Body of pancreas (tissue), 4 donors: ENCODE measurements around the gene FOXP1. TPM values are rescaled to one million over a fixed set of nuclear protein-coding genes. Genes with fewer than 3 reads are reported as not detected.

Source experiments
- ATAC-seq: fragments of 150-250 bp; one replicate; pipeline ENCODE4 v1.9.1; 2016
- DNase-seq, 4 donors: peaks; one replicate each; pipeline ENCODE4 v3.0.0-alpha.2; 2019
- H3K27ac ChIP-seq, 4 donors: fragments of 200-600 bp; sonication (generic); 1 replicate in 3 of 4; 2 replicates in 1 of 4; pipeline versions ENCODE4 v1.5.1 to v1.6.1; 2016 to 2019; ENCODE audit warnings: mild to moderate bottlenecking in 1 of 4, mixed read lengths in 1 of 4, moderate library complexity in 1 of 4
- H3K27me3 ChIP-seq, 2 donors: fragments of 200-600 bp; sonication (generic); one replicate each; pipeline ENCODE4 v1.6.0; 2016; ENCODE audit warnings: mild to moderate bottlenecking in 1 of 2
- H3K36me3 ChIP-seq, 2 donors: fragments of 200-600 bp; sonication (generic); replicated peaks in 1 of 2; 2 replicates each; pipeline ENCODE4 v1.5.1; 2016; ENCODE audit warnings: low read depth in 2 of 2; ENCODE audit not compliant: insufficient read depth in 1 of 2
- H3K4me1 ChIP-seq: fragments of 200-600 bp; sonication (generic); one replicate; pipeline ENCODE4 v1.6.0; 2016
- H3K4me3 ChIP-seq, 2 donors: fragments of 200-600 bp; sonication (generic); 1 replicate in 1 of 2; 2 replicates in 1 of 2; pipeline ENCODE4 v1.5.1; 2016 to 2019
- H3K9me3 ChIP-seq, 3 donors: fragments of 200-600 bp; sonication (generic); 1 replicate in 2 of 3; 2 replicates in 1 of 3; pipeline ENCODE4 v1.5.1; 2016
- CTCF ChIP-seq, 7 experiments: fragments of 450-650 bp in 4 of 7; fragments of 200-600 bp in 3 of 7; sonication (generic) in 3 of 7; IDR thresholded peaks; one replicate each; pipeline ENCODE4 v1.5.1; 2016 to 2019; ENCODE audit warnings: antibody characterized with exemption in 7 of 7
- POLR2A ChIP-seq, 3 donors: fragments of 450-650 bp; IDR thresholded peaks; one replicate each; pipeline ENCODE4 v1.6.1; 2016; ENCODE audit warnings: antibody characterized with exemption in 3 of 3, mild to moderate bottlenecking in 2 of 3
- WGBS, 2 donors: methylation state at CpG; one replicate each; pipeline ENCODE4 v1.1.5; 2017; 5-methylcytosine and 5-hydroxymethylcytosine counted together
- intact Hi-C: fragments of 100-400 bp; cut with DNase I; formaldehyde crosslinking; loops from one replicate; pipeline ENCODE4 v1.15.1; 2023
- total RNA-seq, 2 donors: library from RNA; depleted of rRNA; stranded (reverse); fragments of >200 nt; gene quantifications; one replicate each; pipeline ENCODE4 v1.1.0, GENCODE V29; 2016

FOXP1 gene
- total RNA-seq, 2 donors from 2014 or later: 85.7 to 86.1 TPM

GRCh38 chr3:71356265-71356664, 227.3 kb downstream of the FOXP1 start:
- no peaks in the 10 kb centered on the region for H3K36me3 ChIP-seq
- no peak for ATAC-seq
- no peak for DNase-seq

GRCh38 chr3:71355862-71356261, 227.7 kb downstream of the FOXP1 start:
- intact Hi-C loops: no loop called here
- peaks cover 14% of the 10 kb centered on the region for H3K4me1 ChIP-seq
- 72 to 87% methylated on average over 7 of the region's 7 CpGs for WGBS, 2 donors
- H3K4me3 ChIP-seq: no peak overlapping the region
- no peaks in the 10 kb centered on the region for H3K9me3 ChIP-seq
- DNase-seq (no peak), ATAC-seq (no peak)
- no peak for TF ChIP-seq POLR2A (IDR thresholded peaks at IDR 0.05)
- no peak for TF ChIP-seq CTCF (IDR thresholded peaks at IDR 0.05)
- no peak overlapping the region for H3K27ac ChIP-seq
- H3K27me3 ChIP-seq: no peaks in the 10 kb centered on the region
- H3K36me3 ChIP-seq: no peaks in the 10 kb centered on the region

More at GRCh38 chr3:71356265-71356664, 227.3 kb downstream of the FOXP1 start:
- Histone ChIP-seq H3K27ac (no peak overlapping the region), H3K9me3 (no peaks in the 10 kb centered on the region), H3K4me1 (peaks cover 10% of the 10 kb centered on the region), H3K4me3 (no peak overlapping the region), H3K27me3 (no peaks in the 10 kb centered on the region)
- WGBS, 2 donors: 63 to 65% methylated on average over 6 of the region's 6 CpGs
- TF ChIP-seq CTCF (IDR thresholded peaks at IDR 0.05) (no peak), POLR2A (IDR thresholded peaks at IDR 0.05) (no peak)
- intact Hi-C loops: no loop called here

GRCh38 chr3:71355037-71355436, 228.5 kb downstream of the FOXP1 start:
- Histone ChIP-seq H3K36me3 (no peaks in the 10 kb centered on the region), H3K27ac (no peak overlapping the region), H3K4me3 (no peak overlapping the region), H3K4me1 (peaks cover 17% of the 10 kb centered on the region), H3K9me3 (no peaks in the 10 kb centered on the region), H3K27me3 (no peaks in the 10 kb centered on the region)
- DNase-seq (no peak), ATAC-seq (no peak)
- intact Hi-C loops: no loop called here
- TF ChIP-seq POLR2A (IDR thresholded peaks at IDR 0.05): no peak
- no peak for TF ChIP-seq CTCF (IDR thresholded peaks at IDR 0.05)
- WGBS, 2 donors: 91 to 93% methylated on average over 5 of the region's 5 CpGs

GRCh38 chr3:71351403-71352149, 232.0 kb downstream of the FOXP1 start:
- TF ChIP-seq POLR2A (IDR thresholded peaks at IDR 0.05) (no peak), CTCF (IDR thresholded peaks at IDR 0.05) (no peak)
- intact Hi-C loops: no loop called here
- Histone ChIP-seq H3K4me1 (peaks cover 17% of the 10 kb centered on the region), H3K9me3 (no peaks in the 10 kb centered on the region), H3K27ac (peak overlapping the region in 1 of 4 donors; percentile 36), H3K27me3 (no peaks in the 10 kb centered on the region), H3K4me3 (no peak overlapping the region), H3K36me3 (no peaks in the 10 kb centered on the region)
- ATAC-seq (peak; percentile 27), DNase-seq (no peak)
- WGBS, 2 donors: 73 to 77% methylated on average over 4 of the region's 4 CpGs

GRCh38 chr3:71350998-71351397, 232.5 kb downstream of the FOXP1 start:
- no peaks in the 10 kb centered on the region for H3K36me3 ChIP-seq
- TF ChIP-seq CTCF (IDR thresholded peaks at IDR 0.05) (no peak), POLR2A (IDR thresholded peaks at IDR 0.05) (no peak)
- H3K27me3 ChIP-seq: no peaks in the 10 kb centered on the region
- no peak overlapping the region for H3K4me3 ChIP-seq
- intact Hi-C loops: no loop called here
- no peaks in the 10 kb centered on the region for H3K9me3 ChIP-seq
- 94 to 96% methylated on average over 4 of the region's 4 CpGs for WGBS, 2 donors
- no peak for ATAC-seq
- H3K27ac ChIP-seq: peak overlapping the region in 1 of 4 donors; percentile 36
- no peak for DNase-seq
- H3K4me1 ChIP-seq: peaks cover 17% of the 10 kb centered on the region
